ENCODE measurements around the gene REV1.

DNA sequence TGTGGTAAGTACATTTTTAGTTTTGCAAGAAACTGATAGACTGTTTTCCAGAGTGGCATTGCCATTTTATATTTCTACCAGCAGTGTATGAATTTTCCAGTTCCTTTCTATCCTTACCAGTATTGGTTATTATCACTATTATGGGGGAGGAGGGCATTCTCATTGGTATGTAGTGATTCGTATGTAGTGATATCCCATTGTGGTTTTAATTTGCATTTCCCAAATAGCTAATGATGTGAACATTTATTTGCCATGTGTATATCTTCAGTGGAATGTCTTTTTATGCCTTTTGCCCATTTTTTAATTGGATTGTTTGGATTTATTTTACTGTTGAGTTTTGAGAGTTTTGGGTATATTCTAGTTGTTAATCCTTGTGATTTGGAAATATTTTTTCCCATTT, 135.7 kb downstream of the REV1 start:
- TF ChIP-seq, protein P1, sequence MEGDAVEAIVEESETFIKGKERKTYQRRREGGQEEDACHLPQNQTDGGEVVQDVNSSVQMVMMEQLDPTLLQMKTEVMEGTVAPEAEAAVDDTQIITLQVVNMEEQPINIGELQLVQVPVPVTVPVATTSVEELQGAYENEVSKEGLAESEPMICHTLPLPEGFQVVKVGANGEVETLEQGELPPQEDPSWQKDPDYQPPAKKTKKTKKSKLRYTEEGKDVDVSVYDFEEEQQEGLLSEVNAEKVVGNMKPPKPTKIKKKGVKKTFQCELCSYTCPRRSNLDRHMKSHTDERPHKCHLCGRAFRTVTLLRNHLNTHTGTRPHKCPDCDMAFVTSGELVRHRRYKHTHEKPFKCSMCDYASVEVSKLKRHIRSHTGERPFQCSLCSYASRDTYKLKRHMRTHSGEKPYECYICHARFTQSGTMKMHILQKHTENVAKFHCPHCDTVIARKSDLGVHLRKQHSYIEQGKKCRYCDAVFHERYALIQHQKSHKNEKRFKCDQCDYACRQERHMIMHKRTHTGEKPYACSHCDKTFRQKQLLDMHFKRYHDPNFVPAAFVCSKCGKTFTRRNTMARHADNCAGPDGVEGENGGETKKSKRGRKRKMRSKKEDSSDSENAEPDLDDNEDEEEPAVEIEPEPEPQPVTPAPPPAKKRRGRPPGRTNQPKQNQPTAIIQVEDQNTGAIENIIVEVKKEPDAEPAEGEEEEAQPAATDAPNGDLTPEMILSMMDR (IDR thresholded peaks at IDR 0.05) = no peak
- no peak for TF ChIP-seq POLR2A (IDR thresholded peaks at IDR 0.05)
